PC-9 (cell line): Measurements from ENCODE around the gene C1QTNF9.

Source experiments
- CTCF ChIP-seq: fragments of 200-600 bp; sonication (generic); conservative IDR thresholded peaks from 2 replicates; pipeline ENCODE4 v1.6.1; 2017; ENCODE audit warnings: mixed run types, antibody characterized with exemption, mild to moderate bottlenecking, moderate library complexity
- EZH2 ChIP-seq: fragments of 200-600 bp; sonication (generic); IDR thresholded peaks from 2 replicates; pipeline ENCODE4 v1.8.0; 2017; ENCODE audit warnings: antibody characterized with exemption, low read depth

DNA sequence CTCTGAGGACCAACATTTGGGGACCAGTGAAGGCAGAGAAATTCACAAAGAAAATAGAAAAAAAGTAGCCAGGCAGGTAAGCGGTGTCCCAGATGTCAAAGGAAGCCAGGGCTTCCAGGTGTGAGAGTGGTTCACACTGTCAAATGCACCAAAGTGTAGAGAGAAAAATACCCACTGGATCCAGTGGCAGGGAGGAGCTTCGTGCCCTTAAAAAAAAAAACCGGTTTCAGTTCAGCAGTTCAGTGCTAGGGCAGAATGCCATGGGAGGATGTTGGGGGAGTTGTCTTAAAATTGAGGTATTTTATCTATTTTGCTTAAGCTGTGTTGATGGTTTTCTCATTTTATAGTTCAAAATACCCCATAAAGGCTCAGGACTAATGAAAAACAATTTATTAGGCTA, 47.8 kb upstream of the C1QTNF9 start:
- TF ChIP-seq CTCF (no peak), EZH2 (no peak)
